ENCODE results near the gene OSGEP.

- TF ChIP-seq POLR2AphosphoS5 (IDR thresholded peaks at IDR 0.05; ENCODE audit: low read depth, low read length), result no peak
- no peak for TF ChIP-seq POLR2A (IDR thresholded peaks at IDR 0.05; ENCODE audit: low read depth, low read length)
These were observed 25.8 kb downstream of the OSGEP start for GRCh38 chr14:20428802-20429201.

Data from GM12892 (cell line).